Ovary (tissue), 3 donors: ENCODE data around the gene MT1X.

ENCODE experiments used
- CTCF ChIP-seq, 3 donors: fragments of 450-650 bp in 2 of 3; fragments of 200-600 bp in 1 of 3; IDR thresholded peaks; one replicate each; pipeline versions ENCODE4 v1.5.1 to v1.8.0; 2016 to 2022; ENCODE audit warnings: antibody characterized with exemption in 3 of 3, mild to moderate bottlenecking in 1 of 3
- POLR2A ChIP-seq: fragments of 450-650 bp; IDR thresholded peaks from one replicate; pipeline ENCODE4 v1.6.1; 2017; ENCODE audit warnings: antibody characterized with exemption, mild to moderate bottlenecking, moderate library complexity
- donor health status: DM: no; HTN: no; CAD: no.

DNA sequence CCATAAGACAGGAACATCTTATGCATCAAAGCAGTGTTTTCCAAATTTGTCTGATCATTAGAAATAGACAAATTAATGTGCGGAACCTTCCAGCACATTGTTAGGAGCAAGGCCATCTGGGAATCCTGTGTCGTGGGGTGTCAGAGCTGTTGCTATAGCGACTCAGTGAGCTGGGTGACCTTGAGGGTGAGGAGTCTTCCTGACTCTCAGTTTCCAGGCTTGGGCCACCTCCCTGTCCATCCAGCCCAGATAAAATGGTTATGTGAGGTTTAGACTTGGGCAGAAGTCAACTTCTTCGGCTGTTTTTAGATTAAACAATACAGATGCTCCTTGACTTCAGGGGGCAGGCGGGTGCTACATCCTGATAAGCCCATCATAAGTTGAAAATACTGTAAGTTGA lies 20.6 kb downstream of the MT1X start:
- TF ChIP-seq CTCF (IDR thresholded peaks at IDR 0.05) (no peak), POLR2A (no peak)
